Left lung (tissue), 10 donors: ENCODE measurements around the gene NAA40. TPM values are rescaled to one million over a fixed set of nuclear protein-coding genes. Genes with fewer than 3 reads are reported as not detected.

Experiments
- ATAC-seq: fragments of 200-7000 bp; cut with Tn5 transposase; one replicate; pipeline ENCODE4 v1.9.1; 2020; ENCODE audit warnings: moderate library complexity
- DNase-seq, 4 donors: peaks; one replicate each; pipeline ENCODE4 v3.0.0-alpha.2; 2013 to 2020
- H3K27ac ChIP-seq, 2 donors: fragments of 200-600 bp; sonication (generic) in 1 of 2; one replicate each; pipeline versions ENCODE4 v1.5.0 to v1.8.0; 2020 to 2021
- H3K27me3 ChIP-seq, 2 donors: fragments of 200-600 bp; sonication (generic) in 1 of 2; one replicate each; pipeline versions ENCODE4 v1.5.0 to v1.8.0; 2020 to 2021
- H3K36me3 ChIP-seq, 2 donors: fragments of 200-600 bp; sonication (generic) in 1 of 2; one replicate each; pipeline versions ENCODE4 v1.5.0 to v1.8.0; 2020 to 2021
- H3K4me1 ChIP-seq, 2 donors: fragments of 200-600 bp; one replicate each; pipeline ENCODE4 v1.8.0; 2021
- H3K4me3 ChIP-seq, 2 donors: fragments of 200-600 bp; sonication (generic) in 1 of 2; one replicate each; pipeline versions ENCODE4 v1.5.0 to v1.8.0; 2020 to 2021; ENCODE audit warnings: mild to moderate bottlenecking in 1 of 2
- H3K9me3 ChIP-seq, 2 donors: fragments of 200-600 bp; sonication (generic) in 1 of 2; one replicate each; pipeline versions ENCODE4 v1.5.0 to v1.8.0; 2020 to 2021
- CTCF ChIP-seq, 2 donors: fragments of 200-600 bp; sonication (generic) in 1 of 2; IDR thresholded peaks; one replicate each; pipeline versions ENCODE4 v1.5.0 to v1.8.0; 2021; ENCODE audit warnings: antibody characterized with exemption in 2 of 2
- intact Hi-C, 2 donors: fragments of 100-400 bp; cut with DNase I; formaldehyde crosslinking; loops; one replicate each; pipeline versions ENCODE4 v1.11.2 to v1.14.2; 2022
- polyA plus RNA-seq, 6 donors: library from polyadenylated mRNA; unstranded; fragments of 120-200 nt; gene quantifications; one replicate each; pipeline ENCODE4 v1.2.1, GENCODE V29; 2013; ENCODE audit not compliant: insufficient read length in 6 of 6
- total RNA-seq, 2 donors: library from RNA; stranded (reverse); fragmentation: NEBNext Ultra II Directional; extraction: Animal tissue kit (Norgen Biotek cat#: 25700); gene quantifications; one replicate each; pipeline ENCODE4 v1.2.1, GENCODE V29; 2021
- donor health status: DM: no; HTN: yes; CAD: no.
- donor health status: DM: no; HTN: no; CAD: no.

The NAA40 gene
- total and polyA plus RNA-seq, 8 donors, result 15.9 to 34.8 (median 28.4) TPM

- intact Hi-C loops, result no loop called here
- Histone ChIP-seq H3K36me3 (peaks cover 0 to 86% of the 10 kb centered on the region in 2 donors), H3K9me3 (no peaks in the 10 kb centered on the region), H3K27me3 (no peaks in the 10 kb centered on the region), H3K4me1 (peaks cover 0 to 3% of the 10 kb centered on the region in 2 donors), H3K4me3 (no peak overlapping the region), H3K27ac (no peak overlapping the region)
- no peak for TF ChIP-seq CTCF (IDR thresholded peaks at IDR 0.05)
- no peak for DNase-seq
- no peak for ATAC-seq
Observed at GRCh38 chr11:63907808-63908530, 30.8 kb upstream of the NAA40 start.

DNA sequence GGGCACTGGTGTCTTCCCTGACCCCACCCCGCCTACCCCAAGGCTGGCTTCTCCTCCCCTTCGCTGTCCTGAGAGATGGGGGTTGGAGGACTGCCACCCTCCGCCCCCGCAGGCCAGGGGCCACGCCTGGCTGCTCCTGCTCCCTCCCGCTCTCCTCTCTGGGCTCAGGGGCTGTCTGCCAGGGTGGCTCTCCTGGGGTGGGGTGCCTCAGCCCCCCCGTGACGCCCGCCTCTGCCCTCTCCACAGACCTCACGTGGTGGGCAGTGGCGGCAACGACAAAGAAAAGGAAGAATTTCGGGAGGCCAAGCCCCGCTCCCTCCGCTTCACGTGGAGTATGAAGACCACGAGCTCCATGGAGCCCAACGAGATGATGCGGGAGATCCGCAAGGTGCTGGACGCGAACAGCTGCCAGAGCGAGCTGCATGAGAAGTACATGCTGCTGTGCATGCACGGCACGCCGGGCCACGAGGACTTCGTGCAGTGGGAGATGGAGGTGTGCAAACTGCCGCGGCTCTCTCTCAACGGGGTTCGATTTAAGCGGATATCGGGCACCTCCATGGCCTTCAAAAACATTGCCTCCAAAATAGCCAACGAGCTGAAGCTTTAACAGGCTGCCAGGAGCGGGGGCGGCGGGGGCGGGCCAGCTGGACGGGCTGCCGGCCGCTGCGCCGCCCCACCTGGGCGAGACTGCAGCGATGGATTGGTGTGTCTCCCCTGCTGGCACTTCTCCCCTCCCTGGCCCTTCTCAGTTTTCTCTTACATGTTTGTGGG is 30.0 kb upstream of the NAA40 start:
- H3K27me3 ChIP-seq, result no peaks in the 10 kb centered on the region
- H3K4me3 ChIP-seq, result no peak overlapping the region
- H3K36me3 ChIP-seq, result peaks cover 0 to 78% of the 10 kb centered on the region in 2 donors
- H3K9me3 ChIP-seq, result no peaks in the 10 kb centered on the region
- no peak for TF ChIP-seq CTCF (IDR thresholded peaks at IDR 0.05)
- intact Hi-C loops, result no loop called here
- peaks cover 0 to 3% of the 10 kb centered on the region in 2 donors for H3K4me1 ChIP-seq
- ATAC-seq (no peak), DNase-seq (no peak)
- H3K27ac ChIP-seq, result no peak overlapping the region

DNA sequence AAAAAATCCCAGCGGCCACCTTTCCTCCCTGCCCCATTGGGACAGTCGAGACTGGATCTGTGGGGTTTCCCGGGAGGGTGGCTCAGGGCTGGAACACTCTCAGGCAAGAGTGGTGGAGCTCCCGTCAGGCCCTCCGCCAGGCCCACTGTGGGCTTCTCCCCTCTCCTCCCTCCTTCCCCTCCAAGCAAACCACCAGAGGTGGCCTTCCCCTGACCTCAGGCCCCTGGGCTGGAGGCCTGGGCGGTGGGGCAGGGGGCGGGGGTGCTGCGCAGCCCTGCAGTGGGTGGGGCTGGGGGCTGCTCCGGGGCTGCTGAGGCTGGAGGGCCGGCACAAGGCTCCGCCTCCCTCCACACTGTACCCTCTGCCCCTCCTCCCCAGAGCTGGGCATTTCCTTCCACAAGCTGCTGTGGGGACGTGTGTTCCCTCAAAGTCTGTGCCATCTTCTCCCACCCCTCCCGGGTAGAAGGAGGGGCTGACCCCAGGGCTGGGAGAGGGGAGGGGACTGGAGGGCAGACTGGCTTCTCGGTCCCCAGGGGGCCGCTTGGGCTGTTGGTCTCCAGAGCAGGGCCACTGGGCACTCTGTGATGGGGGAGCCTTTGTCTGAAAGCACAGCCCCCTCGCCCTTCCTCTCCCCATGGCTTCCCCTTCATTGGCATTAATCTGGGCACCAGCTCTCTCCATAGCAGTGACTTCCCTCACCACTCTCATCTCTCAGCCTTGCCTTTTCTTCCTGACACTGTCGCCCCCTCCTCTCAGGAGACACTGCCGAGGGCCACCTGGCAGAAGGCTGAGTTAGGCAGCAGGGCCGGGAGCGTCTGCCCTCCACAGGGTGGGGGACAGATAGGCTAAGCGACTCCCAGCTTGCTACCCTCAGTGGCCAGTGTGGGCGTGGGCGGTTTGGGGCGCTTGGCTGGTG is 29.0 kb upstream of the NAA40 start:
- no peak for DNase-seq
- Histone ChIP-seq H3K9me3 (no peaks in the 10 kb centered on the region), H3K36me3 (peaks cover 0 to 68% of the 10 kb centered on the region in 2 donors), H3K4me3 (no peak overlapping the region), H3K27ac (no peak overlapping the region), H3K4me1 (peaks cover 0 to 3% of the 10 kb centered on the region in 2 donors), H3K27me3 (peaks cover 0 to 4% of the 10 kb centered on the region in 2 donors)
- intact Hi-C loops, result no loop called here
- ATAC-seq, result no peak
- TF ChIP-seq CTCF (IDR thresholded peaks at IDR 0.05), result no peak

DNA sequence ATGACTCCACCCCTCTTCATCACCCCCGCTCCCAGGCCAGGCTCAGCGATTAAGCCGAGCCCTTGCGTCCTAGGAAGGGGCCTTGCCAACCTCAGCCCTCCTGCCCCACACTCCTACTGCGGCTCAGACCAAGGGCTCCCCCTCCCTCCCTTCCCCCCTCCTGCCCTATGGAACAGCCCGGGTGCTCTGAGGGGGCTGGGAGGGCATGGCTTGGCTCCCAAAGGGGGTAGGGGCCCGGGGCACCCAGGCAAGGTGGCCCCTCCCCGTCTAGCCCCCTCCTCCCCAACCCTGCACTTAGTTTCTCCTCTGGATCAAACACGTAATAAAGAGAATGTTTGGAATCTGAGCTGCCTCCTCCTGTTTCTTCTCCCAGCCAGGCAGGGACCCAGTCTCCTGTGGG is 28.1 kb upstream of the NAA40 start:
- Histone ChIP-seq H3K4me1 (peaks cover 0 to 5% of the 10 kb centered on the region in 2 donors), H3K27me3 (peaks cover 0 to 12% of the 10 kb centered on the region in 2 donors), H3K27ac (no peak overlapping the region), H3K36me3 (peaks cover 0 to 59% of the 10 kb centered on the region in 2 donors), H3K4me3 (no peak overlapping the region), H3K9me3 (no peaks in the 10 kb centered on the region)
- ATAC-seq (no peak), DNase-seq (no peak)
- intact Hi-C loops, result no loop called here
- TF ChIP-seq CTCF (IDR thresholded peaks at IDR 0.05), result no peak
